Activated CD4-positive, alpha-beta T cell treated with anti-CD3 and anti-CD28 coated beads, Interleukin-2, amount 50 U/mL, for 1 hour (primary cell): ENCODE data around the gene CLDN20.
"Not testable (repeated sequence)": the region's sequence is repeated elsewhere in the genome, so short reads cannot be mapped to it uniquely, and the experiment has no call there.

ENCODE experiments used
- DNase-seq: peaks from one replicate; pipeline ENCODE4 v3.0.0-alpha.2; 2020

Gene CLDN20

DNA sequence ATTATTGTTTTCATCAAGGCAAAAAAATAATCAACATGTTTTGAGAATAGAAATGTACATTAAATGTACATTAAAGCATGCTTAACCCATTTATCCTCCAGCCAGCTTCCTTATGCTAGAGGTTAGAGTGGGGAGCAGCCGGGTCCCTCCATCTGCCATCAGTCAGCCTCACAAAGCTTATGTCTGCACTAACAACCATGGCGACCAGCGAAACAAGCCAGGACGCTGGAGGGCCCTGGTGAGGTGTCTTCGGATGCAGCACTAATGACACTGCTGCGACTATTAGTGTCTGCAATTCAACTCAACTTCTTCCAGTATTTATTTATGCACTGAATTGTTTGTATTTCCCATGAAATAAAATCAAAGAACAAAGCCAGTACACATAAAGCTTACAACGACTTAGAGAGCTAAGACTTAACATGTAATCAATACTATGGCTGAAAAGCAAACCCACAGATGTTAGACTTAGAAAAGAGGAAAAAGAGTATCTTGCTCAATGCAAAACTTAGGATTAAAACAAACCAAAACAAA lies 6.8 kb downstream of the CLDN20 start:
- no peak for DNase-seq

DNA sequence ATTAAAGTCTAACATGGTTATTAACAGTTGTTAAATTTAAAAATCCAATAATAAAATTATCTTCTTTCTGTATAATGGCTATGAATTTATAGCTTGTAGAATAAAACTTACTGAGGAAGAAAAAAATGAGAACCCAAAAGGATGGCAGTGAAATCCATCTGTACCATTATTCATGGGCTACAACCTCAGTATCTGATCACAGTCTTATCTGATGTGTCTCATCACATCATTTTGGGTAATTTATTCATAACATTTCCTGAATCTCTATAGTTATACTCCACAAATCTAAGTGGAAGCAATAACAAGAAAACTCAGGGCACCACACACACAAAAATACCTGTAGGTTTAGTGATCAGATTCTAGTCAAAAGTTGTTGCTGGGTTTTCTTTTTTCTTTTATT lies 7.3 kb downstream of the CLDN20 start:
- DNase-seq, result no peak

DNA sequence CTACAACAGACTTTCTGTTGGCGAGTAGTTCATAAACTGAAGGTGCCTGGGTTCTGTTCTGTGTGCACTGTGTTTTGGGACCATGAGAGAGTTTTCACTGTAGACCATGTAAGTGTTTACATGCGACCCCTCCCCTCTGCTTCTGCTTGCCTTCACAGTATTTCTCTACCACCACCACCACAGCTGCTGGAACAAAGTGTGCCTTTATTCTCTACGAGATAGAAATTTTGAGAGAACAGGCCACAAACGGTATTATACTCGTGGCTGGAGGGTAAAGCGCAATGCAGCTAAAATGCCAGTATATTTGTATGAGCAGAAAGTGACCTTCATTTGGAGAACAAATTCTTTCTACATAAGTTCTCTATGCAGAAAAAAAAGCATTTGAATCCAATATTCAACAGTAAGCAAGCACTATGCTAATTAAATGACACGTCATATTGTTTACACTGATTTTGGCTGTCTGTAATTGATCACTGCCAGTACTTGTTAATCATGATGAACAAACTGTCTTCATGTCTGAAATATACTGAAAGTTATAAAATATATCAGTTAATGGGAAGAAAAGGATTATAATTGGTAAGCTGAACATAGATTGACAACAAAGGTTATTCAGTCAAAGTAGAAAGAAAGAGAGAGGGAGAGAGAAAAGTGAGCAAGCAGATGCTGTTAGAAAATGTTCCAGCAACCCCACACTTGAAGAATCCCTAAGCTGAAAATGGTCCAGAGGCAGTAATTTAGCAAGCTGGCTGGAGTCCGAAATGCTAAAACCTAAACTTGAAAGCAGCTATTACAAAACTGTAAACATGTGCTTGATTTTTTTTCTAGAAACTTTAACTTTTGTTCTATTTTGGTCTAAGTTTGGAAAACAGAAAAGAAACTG lies 8.8 kb downstream of the CLDN20 start:
- no peak for DNase-seq

DNA sequence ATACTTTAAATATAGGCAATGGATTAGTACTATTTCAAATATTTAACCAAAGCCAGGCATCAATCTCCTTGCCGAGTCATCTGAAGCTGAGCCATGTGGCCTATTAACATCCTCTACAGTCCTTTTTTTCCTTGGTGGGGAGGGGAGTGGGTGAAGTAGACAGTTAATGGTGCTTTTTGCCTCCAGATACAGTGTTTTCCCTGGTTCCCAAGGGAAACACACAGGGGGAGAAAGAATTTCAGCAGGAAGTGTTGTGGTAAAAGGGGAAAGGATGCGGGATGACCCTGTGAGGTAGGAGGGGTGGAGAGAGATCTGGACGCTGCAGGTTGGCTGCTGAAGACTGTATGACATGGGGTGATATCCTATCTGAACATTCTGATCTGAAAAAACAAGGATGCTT lies 9.6 kb downstream of the CLDN20 start:
- no peak for DNase-seq

DNA sequence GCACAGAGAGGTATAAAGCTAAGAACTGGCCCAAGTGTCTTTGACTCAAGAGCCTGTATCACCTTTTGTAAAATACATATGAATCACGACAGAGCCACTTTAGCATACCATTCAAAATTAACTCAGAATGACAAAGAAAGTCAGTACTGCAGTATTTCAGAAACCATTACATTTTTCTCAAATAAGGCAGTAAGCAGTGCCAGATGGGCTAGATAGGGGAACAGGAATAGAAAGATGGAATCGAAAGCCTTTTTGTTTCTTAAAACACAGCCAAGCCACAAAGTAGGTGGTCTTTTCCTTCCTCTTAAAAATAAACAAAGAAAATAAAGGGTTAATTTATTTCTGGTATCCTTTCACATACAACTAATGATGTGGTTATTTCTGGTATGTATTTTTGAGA lies 10.3 kb downstream of the CLDN20 start:
- no peak for DNase-seq

DNA sequence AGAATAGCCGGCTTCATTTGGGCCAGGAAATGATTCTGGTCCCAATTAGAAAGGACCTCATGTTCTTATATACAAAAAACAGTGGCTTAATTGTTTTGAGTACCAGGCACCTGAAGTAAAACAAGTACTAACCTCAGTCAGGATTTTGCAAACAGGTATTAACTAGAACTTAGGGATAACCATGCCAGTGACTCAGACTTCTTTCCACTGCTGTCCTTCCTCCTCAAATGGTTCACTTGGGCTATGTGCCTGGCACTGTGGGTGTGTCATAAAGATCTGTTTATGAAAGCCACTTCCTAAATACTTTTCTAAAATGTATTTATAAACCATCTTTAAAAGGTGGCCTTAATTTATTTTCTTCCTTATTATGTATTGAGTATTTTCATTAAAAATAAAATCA lies 10.7 kb downstream of the CLDN20 start:
- DNase-seq, result no peak

DNA sequence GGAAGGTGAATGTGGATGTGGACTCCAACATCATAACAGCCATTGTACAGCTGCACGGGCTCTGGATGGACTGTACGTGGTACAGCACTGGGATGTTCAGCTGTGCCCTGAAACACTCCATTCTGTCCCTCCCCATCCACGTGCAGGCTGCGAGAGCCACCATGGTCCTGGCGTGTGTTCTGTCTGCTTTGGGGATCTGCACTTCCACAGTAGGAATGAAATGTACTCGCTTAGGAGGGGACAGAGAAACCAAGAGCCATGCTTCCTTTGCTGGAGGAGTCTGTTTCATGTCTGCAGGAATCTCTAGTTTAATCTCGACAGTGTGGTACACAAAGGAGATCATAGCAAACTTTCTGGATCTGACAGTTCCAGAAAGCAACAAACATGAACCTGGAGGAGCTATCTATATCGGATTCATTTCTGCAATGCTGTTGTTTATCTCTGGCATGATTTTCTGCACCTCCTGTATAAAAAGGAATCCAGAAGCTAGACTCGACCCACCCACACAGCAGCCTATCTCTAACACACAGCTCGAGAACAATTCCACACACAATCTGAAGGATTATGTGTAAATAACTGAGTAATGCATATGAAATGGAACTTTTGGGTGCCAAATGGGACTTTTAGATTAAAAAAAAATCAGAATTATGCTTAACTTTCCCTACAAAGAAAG lies 12.1 kb downstream of the CLDN20 start:
- DNase-seq, result no peak

DNA sequence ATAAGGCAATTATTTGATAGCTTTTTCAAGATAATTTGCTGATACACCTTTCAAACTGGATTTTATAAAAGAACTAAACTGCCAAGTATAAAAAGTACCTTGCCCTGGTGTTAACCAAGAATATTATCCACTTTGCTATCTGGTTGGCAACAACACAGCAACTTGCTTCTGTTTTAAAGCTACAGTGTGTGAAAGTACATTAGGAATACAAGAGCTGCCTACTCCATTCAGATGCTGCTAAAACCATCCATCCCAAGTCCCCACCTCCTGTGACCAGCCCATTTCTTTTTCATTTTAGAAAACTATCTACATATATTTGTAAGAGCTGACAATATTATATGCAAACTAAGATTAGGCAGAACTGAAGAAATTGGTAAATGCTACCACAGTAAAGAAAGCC lies 12.8 kb downstream of the CLDN20 start:
- DNase-seq, result no peak

DNA sequence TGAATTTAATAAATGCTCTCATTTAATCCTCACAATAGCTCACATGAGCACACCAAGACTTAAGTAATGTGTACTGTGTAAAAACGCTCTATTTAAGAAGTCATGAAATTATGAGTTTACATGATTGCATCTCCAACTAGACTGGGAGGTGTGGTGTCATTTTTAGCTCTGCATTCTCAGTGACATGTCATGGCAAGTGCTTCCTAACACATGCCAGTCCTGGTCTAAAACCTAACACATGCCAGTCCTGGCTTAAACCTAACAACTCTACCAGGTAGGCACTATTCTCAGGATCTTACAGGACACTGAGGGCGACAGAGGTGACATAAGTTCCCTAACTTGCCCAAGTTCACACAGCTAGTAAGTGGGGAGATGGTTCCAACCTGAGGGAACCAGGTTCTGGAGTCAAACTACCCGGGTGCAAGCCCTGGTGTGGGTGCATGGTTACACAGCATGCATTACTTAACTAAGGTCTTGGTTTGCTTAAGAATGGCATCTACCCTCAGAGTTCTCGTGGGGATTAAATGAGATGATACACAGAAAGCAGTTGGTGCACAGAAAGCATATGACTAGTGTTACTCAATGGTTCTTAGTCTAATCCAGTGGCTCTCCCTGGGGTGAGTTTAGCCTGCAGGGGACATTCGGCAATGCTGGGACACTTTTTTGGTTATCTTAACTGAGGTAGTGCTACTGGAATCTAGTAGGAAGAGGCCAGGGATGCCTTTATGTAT lies 14.7 kb downstream of the CLDN20 start:
- no peak for DNase-seq

DNA sequence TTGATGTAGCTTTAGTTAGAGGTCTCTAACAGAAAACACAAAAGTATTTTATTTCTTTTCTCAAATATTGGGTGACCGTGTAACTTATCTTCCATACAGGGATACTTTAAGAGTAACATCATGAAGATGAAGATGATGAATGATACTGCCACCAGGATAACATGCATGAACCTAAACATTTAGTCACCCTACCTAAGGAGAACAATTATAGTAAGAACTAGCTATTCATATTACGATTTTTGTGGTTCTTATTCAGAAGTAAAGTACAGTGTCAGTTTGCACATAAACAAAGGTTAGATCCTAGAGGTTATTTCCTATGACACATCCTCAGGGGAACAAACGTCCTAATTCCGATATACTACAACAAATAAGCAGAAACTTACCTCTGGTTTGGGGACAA lies 21.0 kb downstream of the CLDN20 start:
- no peak for DNase-seq

DNA sequence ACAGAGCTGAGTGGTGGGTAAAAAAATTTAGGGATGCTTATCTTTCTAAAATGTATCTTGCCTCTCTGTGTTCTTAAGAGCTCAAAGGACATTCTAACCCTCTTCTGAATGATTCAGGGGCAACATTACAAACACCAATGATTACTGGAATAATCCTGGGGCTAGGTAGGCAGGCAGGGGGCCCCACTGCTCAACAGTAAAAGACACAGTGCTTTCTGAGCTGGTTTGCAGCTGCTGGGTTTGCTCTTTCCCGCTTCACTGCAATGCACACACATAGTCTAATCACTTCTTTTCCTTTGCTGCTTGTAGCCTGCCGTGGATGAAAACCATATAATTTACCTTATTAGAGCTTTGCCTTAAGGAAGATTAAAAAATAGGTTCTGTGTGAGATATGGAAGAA lies 23.9 kb downstream of the CLDN20 start:
- no peak for DNase-seq

DNA sequence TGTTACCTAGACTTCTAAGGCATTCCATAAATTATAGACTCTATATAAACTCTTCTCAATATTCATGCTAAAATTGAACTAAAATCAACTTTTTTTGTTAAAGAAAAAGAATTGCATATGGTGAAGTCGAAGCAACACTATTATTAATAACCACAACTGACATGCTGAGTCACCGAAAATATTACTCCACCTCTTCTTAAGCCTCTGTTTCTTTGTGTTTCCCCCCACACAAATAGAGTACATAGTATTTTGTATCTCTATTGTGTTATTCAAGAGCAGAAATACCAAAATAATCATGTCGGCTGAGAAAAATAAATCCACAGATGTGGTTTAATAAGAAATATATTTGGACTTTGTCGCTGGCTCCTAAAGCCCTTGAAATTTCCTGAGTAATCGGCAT lies 26.7 kb downstream of the CLDN20 start:
- DNase-seq, result no peak

DNA sequence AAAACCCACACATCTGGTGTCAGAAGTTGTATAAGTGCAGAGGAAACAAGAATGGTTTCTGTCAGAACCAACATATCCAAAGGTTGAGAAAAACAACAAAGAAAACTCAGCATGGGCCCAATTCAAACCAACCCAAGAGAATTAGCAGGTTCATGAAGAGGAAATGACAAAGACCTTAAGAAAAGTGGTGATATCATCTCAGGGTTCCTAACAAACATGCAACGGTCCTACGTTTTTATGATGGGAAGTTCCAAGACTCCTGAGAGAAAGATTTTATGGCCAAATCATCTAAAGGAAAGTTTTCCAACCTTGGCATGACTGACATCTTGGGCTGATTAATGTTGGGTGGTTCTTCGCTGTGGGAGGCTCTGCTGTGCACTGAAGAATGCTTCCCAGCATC lies 27.5 kb downstream of the CLDN20 start:
- no peak for DNase-seq

DNA sequence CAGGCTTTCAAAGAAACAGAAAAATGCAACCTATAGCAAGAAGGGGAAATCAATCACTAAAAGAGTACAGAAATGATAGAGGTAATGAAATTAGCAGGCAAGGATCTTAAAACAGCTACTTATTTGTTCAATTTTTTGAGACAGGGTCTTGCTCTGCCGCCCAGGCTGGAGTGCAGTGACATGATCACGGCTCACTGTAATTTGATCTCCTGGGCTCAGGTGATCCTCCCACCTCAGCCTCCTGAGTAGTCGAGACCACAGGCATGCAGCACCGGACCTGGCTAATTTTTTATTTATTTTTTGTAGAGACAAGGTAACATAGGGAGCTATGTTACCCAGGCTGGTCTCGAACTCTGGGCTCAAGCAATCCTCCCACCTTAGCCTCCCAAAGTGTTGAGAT lies 28.9 kb downstream of the CLDN20 start:
- DNase-seq, result no peak

DNA sequence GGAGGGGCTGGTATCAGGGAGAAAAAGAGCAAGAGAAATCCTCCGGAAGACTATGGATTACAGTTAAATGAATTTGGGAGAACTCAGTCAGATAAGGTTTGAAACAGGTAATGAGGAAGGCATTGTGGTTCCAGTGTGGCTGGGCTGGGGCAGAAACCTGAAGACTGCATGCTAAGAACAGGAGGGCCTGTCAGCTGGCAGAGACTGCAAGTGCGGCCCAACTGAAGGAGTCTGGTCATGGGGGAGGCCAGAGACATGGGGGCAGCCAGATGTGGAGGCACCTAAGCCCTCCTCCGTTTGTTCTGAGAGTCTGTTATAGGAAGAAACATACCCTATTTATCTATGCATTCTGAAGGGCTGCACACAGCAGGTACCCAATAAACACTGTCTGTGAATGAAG lies 33.9 kb downstream of the CLDN20 start:
- DNase-seq, result no peak

DNA sequence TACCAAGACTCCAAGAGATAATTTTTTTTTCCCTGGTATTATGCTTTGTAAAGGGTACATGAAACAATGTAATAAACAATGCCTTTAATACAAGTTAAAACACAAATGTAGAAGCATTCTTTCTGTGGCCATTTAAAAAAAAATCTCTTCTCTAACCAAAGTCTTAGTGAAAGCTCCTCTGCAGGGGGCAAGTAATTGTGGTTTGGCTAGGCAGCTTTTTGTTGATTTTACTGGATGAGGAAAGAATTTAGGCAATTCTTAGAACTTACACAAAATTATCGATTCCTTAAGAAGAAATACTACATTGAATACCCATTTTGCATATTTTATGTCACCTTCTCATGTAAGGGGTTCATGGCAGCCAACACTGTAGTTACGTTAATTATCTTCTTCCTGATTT lies 38.1 kb downstream of the CLDN20 start:
- no peak for DNase-seq

DNA sequence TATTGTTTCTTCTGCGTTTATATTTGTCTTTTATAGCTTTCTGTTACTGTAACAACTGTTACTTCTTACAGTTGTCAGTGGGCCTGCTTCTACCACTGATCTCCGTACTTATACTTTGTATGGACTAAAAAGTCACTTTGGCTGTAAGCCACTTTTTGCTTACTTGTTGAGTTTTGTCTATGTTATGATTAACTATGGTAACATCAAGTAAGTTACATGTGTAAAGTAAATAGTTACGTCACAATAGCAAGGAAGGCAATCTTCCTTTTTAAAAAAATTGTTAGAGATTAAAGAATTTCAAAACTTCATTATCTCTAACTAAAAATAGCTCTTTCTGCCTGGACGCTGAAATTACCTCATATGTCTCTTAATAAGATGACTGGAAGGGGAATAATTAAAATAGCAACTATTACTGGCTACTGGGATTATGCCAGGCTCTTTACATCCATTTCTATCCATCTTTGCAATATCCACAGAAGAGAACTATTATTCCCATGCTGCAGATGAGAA lies 39.6 kb downstream of the CLDN20 start:
- DNase-seq, result no peak

DNA sequence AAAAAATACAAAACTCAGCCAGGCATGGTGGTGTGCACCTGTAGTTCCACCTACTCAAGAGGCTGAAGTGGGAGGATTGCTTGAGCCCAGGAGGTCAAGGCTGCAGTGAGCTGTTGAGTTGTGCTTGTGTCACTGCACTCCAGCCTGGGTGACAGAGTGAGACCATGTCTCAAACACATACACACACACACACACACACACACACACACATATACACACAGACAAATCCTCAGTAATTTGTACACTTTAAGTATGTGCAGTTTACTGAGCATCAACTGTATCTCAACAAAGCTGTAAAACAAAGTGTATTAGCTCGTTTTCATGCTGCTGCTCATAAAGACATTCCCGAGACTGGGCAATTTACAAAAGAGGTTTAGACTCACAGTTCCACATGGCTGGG lies 43.1 kb downstream of the CLDN20 start:
- DNase-seq, result no peak

DNA sequence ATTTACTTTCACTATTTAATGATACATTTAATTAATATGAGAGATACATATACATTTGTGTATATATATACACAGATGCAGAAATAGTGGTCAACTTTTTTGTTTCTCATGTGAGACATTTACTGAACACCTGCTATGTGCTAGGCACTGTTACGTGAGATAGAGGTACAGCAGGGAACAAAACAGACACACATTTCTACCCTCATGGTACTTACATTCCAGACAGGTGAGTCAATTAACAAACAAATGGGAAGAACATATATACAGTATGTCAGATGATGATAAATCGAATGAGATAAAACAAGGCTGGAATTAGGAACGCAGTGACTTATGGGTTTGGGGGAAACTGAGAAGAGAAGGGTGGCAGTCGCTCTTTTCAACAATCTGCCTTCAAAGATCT lies 45.3 kb downstream of the CLDN20 start:
- no peak for DNase-seq

DNA sequence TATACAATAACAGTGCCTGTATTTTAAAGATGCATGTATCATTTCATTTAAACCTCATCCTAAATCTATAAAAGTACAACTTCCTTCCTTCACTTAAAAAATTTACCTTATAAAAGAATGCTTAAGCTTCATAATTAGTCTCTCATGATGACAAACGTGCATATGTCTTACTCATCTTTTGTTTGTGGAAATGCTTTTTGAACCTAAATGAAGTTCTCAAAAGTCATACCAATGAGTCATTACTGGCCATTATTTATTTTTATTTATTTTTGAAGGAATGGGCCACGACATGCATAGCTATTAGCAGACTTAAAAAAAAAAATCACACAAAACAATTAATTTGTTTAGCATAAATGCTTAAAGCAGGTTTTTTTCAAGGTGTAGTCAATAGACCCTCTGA lies 46.8 kb downstream of the CLDN20 start:
- no peak for DNase-seq

DNA sequence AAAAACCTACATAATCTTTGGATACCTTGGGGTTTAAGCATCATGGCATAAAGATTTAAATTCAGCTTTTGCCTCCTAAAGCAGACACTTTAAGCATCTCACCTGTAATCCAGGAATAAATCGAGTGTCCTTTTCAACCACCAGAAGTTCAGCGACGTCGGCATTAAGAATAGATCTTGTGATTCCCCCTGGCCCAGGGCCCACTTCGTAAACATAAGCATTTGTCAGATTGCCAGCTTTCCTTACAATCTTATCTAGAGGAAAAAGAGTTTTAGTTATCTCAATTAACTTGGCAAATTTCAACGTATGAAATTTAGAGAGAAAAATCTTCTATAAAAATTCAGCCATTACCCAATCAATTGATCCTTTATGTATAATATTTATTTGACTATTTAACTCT lies 47.3 kb downstream of the CLDN20 start:
- no peak for DNase-seq

DNA sequence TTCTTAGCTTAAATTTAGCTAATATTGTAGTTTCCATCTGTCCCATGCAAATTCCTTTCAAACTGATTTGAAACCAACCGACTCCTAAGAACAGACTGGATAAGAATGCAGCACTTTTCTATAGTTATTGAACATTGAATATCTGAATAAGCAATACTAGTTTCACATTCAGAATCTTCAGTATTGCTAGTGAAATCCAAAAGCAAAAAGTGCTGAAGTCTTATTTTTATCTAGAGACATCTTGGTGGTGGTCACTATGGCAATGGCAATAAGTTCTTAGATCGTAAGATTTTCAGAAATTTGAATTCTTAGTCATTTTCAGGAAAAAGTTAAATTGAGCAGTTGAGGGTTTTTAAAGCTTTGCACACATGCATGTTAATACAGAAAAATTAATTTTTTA lies 47.8 kb downstream of the CLDN20 start:
- DNase-seq, result no peak

DNA sequence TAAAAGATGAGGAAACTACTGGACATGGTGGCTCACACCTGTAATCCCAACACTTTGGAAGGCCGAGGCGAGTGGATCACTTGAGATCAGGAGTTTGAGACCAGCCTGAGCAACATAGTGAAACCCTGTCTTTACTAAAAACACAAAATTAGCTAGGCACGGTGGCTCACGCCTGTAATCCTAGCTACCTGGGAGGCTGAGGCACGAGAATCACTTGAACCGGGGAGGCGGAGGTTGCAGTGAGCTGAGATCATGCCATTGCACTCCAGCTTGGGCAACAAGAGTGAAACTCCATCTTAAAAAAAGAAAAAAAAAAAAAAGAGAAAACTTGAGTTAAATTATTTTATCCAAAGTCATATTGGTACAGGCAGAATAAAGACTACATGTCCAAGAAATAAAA lies 49.1 kb downstream of the CLDN20 start:
- not testable (repeated sequence) for DNase-seq
